Lower lobe of right lung (tissue), 1 donor: ENCODE data around the gene PRSS3. TPM values are rescaled to one million over a fixed set of nuclear protein-coding genes. Genes with fewer than 3 reads are reported as not detected.

Experiments
- total RNA-seq: library from RNA; stranded (reverse); fragmentation: NEBNext Ultra II Directional; extraction: Animal tissue kit (Norgen Biotek cat#: 25700); gene quantifications from one replicate; pipeline ENCODE4 v1.2.1, GENCODE V29; 2021
- donor health status: DM: no; HTN: yes; CAD: no; lungs with severe emphysema.

PRSS3 gene
- total RNA-seq, 1 donor from 2014 or later, result 0.65 TPM

Other genes with a start within 250 kb of the PRSS3 start
- gene UBE2R2, start 21.6 kb downstream of the PRSS3 start, total RNA-seq, result 39.8 TPM